ENCODE results near the gene ITGA1.
A peak's percentile ranks its signal among the peaks of the same experiment; 100 is the strongest.

ITGA1 gene

DNA sequence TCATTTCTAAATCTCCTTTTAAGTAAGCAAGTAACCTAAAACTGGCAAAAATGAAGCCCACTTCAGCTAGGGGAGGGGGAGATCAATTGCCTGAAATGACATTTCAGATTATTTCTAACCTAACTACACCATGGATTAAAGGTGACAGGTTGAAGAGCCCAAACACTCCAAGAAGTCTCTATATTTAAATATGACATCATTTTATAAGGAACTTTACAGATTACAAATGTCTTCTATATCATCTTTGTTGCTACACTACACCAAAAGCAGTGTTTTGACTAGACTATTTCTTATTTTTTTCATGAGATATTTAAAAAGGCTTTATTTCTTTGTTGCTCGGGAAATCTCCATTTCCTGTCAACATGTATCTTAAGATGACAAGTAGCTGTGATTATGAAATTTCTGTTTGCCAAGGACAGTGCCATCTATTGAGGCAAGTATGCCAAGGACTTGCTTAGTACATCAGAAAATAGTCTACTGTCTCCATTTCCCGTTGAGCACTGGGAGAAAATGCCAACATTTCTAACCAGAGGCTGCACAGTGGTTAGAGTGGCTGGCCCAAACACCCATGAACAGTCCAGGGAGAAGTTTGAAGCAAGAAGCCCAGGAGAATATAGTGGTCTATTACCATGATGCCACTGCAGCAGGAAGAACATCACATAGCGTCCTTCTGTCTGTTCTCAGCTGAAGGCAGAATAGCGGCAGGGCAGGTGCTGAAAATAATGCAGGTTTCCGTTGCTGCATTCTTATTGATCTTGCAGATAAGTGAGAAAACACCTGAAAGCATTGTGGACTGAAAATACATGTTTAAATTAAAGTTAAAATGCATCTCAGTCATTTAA is 108.1 kb downstream of the ITGA1 start:
- Histone ChIP-seq H3K9ac (no peak overlapping the region), H2AFZ (no peak overlapping the region), H3K4me3 (ENCODE audit: low read depth, low read length) (no peak overlapping the region), H3K4me1 (no peaks in the 10 kb centered on the region), H3K36me3 (ENCODE audit: control insufficient read depth, insufficient read depth, low read length) (no peaks in the 10 kb centered on the region), H3K4me2 (ENCODE audit: low read length) (no peak overlapping the region), H3K27ac (peak overlapping the region; percentile 34), H3K27me3 (ENCODE audit: control insufficient read depth, insufficient read depth, low read length) (no peaks in the 10 kb centered on the region), H3K9me3 (ENCODE audit: control insufficient read depth, low read length) (no peaks in the 10 kb centered on the region), H3K79me2 (no peaks in the 10 kb centered on the region)
- no peak for TF ChIP-seq CTCF (IDR thresholded peaks at IDR 0.05)

GRCh38 chr5:52896534-52897237 is 109.0 kb downstream of the ITGA1 start:
- Histone ChIP-seq H3K79me2 (no peaks in the 10 kb centered on the region), H3K27me3 (ENCODE audit: control insufficient read depth, insufficient read depth, low read length) (no peaks in the 10 kb centered on the region), H3K27ac (no peak overlapping the region), H3K4me2 (ENCODE audit: low read length) (no peak overlapping the region), H3K4me3 (ENCODE audit: low read depth, low read length) (no peak overlapping the region), H2AFZ (no peak overlapping the region), H3K4me1 (no peaks in the 10 kb centered on the region), H3K9ac (no peak overlapping the region), H3K36me3 (ENCODE audit: control insufficient read depth, insufficient read depth, low read length) (no peaks in the 10 kb centered on the region), H3K9me3 (ENCODE audit: control insufficient read depth, low read length) (no peaks in the 10 kb centered on the region)
- TF ChIP-seq CTCF (IDR thresholded peaks at IDR 0.05): no peak

- Histone ChIP-seq H3K27ac (no peak overlapping the region), H3K4me1 (no peaks in the 10 kb centered on the region), H3K9ac (no peak overlapping the region), H3K4me2 (ENCODE audit: low read length) (no peak overlapping the region), H3K79me2 (no peaks in the 10 kb centered on the region), H3K27me3 (ENCODE audit: control insufficient read depth, insufficient read depth, low read length) (no peaks in the 10 kb centered on the region), H2AFZ (no peak overlapping the region), H3K36me3 (ENCODE audit: control insufficient read depth, insufficient read depth, low read length) (no peaks in the 10 kb centered on the region), H3K4me3 (ENCODE audit: low read depth, low read length) (no peak overlapping the region), H3K9me3 (ENCODE audit: control insufficient read depth, low read length) (no peaks in the 10 kb centered on the region)
- no peak for TF ChIP-seq CTCF (IDR thresholded peaks at IDR 0.05)
Measured at GRCh38 chr5:52897238-52897614, 109.5 kb downstream of the ITGA1 start.

DNA sequence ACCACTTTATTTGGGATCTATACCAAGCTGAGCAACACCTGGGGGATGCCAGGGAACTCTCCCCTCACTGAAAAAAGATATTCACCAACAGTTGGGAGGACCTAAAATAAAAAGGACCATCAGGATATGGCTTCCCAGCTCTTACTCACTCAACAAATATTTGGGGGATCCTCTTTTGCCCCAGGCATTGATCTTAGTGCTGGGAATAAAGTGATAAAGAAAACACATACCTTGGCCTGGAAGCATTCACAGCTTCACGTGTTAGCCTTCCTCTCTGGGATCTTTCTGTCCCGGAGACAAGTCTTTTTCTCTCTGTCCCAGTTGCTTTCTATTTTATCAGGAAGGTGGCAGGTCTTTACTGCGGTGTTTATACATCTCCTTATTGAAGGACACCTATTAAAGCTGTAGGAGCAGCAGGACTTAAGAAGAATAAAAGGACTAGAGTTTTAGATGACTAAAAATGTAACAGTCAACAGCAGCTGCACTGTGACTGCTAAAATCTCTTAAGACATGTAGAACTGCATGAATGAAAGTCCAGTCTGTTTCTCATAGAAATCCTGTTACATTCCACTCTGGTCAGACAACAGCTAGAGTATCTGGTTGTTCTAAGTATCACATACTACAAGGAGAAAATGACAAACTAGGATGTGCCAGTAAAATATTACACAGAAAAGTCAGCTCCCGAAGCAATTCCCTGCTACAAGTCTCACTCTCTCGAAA is 111.4 kb downstream of the ITGA1 start:
- H3K4me1 ChIP-seq: no peaks in the 10 kb centered on the region
- TF ChIP-seq CTCF (IDR thresholded peaks at IDR 0.05): no peak
- no peak overlapping the region for H3K27ac ChIP-seq
- no peaks in the 10 kb centered on the region for H3K36me3 ChIP-seq (ENCODE audit: control insufficient read depth, insufficient read depth, low read length)
- H3K4me2 ChIP-seq (ENCODE audit: low read length): no peak overlapping the region
- H3K9ac ChIP-seq: no peak overlapping the region
- no peaks in the 10 kb centered on the region for H3K27me3 ChIP-seq (ENCODE audit: control insufficient read depth, insufficient read depth, low read length)
- no peaks in the 10 kb centered on the region for H3K79me2 ChIP-seq
- H3K9me3 ChIP-seq (ENCODE audit: control insufficient read depth, low read length): no peaks in the 10 kb centered on the region
- H2AFZ ChIP-seq: no peak overlapping the region
- H3K4me3 ChIP-seq (ENCODE audit: low read depth, low read length): no peak overlapping the region
